D721Med (cell line): ENCODE data around the gene TANGO6.

Experiments used
- DNase-seq: peaks from one replicate; pipeline ENCODE4 v3.0.0; 2011; ENCODE audit warnings: low spot score; ENCODE audit not compliant: insufficient read length
- FAIRE-seq: peaks from 2 replicates; lab custom pipeline; 2011; peaks lifted over from hg19 to GRCh38; lab: Jason Lieb, UNC
- TF ChIP-seq, protein P1 (sequence below): IDR thresholded peaks from 2 replicates; pipeline ENCODE4 v1.5.1; 2012; ENCODE audit warnings: mild to moderate bottlenecking, control low read depth; ENCODE audit not compliant: insufficient read depth; ENCODE audit errors: missing control alignments

Gene TANGO6

DNA sequence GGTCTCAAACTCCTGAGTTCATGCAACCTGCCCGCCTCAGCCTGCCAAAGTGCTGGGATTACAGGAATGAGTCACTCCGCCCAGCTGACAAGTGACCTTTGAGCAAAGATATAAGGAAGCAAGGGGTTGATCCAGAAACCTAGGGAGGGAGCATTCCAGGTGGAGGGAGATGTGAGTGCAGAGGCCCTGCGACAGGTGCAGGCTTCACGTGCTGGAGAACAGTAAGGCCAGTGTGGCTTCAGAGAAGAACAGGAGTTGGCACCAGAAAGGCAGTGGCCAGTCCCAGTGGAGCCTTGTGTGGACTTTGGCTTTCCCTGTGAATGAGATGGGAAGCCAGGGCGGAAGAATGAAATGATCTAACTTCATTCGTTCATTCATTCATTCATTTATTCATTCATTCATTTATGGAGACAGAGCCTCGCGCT, 188.6 kb downstream of the TANGO6 start:
- FAIRE-seq = no peak
- DNase-seq = no peak
- TF ChIP-seq, protein P1, sequence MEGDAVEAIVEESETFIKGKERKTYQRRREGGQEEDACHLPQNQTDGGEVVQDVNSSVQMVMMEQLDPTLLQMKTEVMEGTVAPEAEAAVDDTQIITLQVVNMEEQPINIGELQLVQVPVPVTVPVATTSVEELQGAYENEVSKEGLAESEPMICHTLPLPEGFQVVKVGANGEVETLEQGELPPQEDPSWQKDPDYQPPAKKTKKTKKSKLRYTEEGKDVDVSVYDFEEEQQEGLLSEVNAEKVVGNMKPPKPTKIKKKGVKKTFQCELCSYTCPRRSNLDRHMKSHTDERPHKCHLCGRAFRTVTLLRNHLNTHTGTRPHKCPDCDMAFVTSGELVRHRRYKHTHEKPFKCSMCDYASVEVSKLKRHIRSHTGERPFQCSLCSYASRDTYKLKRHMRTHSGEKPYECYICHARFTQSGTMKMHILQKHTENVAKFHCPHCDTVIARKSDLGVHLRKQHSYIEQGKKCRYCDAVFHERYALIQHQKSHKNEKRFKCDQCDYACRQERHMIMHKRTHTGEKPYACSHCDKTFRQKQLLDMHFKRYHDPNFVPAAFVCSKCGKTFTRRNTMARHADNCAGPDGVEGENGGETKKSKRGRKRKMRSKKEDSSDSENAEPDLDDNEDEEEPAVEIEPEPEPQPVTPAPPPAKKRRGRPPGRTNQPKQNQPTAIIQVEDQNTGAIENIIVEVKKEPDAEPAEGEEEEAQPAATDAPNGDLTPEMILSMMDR = no peak

DNA sequence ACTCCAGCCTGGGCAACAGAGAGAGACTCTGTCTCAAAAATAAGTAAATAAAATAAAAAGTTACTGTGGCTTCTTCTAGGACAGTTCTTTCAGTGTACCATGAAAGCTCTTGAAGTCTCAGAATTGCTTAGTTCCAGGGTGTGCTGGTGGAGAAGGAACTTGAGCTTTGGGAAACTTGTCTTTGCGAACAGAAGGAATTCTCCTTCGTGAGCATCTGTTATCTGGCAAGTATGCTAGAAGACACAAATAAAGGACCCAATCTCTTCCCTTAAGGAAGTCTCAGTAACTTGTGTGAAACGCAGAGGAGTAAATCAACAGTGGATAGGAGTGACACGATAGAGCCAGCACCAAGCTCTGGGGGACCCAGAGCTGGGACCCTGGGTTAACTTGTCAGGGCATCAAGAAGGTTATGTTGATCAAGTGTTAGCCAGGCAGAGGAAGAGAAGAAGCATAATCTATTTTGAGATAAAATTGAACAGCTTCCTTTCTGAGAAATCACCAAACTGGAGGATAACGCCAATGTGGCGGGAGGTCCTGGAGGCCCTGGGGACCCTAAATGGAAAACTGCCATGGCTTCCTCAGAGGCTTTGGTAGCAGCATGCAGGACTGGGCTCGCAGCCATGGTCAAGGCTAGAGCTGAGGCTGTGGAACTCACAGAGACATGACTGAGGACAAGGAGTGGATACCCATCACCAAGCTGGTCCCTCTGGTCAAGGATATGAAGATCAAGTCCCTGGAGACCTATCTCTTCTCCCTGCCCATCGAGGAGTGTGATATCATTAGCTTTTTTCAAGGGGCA, 190.0 kb downstream of the TANGO6 start:
- no peak for FAIRE-seq
- no peak for DNase-seq
- TF ChIP-seq, protein P1 = no peak

DNA sequence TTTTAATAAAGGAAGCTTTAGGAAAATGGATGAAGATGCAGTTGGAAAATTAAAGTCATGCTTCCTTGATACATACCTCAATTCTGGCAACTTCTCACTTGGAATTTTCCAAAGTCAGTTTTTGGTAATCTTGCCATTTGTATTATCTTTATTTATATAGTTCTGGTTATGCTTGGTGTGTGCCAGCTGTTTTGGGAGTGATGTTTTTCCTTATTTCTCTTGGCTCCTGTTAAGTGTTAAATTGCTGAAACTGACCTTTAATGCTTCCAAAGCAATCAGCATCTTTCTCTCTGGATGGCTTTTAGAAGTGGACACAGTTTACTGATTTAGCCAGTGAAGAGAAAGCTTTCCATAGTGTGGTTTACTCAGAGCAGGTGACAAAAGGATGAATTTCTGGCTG, 192.0 kb downstream of the TANGO6 start:
- FAIRE-seq = no peak

DNA sequence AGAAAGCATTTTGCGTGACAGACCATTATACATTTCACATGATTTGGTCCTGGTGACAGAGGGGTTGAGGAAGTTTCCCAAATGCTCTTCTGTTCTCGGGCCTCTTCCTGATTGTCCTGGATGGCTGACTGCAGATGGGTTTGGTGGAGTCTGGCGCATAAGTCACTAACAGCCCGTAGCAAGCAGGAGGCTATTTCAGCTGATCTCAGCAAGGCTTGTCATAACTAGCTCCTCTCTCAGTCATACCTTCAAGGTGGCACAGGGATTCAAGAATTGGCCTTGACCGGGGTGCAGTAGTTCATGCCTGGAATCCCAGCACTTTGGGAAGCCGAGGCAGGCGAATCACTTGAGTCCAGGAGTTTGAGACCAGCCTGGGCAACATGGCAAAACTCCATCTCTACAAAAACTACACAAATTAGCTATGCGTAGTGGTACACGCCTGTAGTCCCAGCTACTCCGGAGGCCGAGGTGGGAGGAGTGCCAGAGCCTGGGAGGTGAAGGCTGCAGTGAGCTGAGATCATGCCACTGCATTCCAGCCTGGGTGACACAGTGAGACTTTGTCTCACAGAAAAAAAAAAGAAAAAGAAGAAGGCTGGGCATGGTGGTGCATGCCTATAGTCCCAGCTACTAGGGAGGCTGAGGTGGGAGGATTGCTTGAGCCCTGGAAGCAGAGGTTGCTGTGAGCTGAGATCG, 193.2 kb downstream of the TANGO6 start:
- FAIRE-seq (no peak), DNase-seq (no peak)
- TF ChIP-seq, protein P1 = no peak

More for the DNA sequence above, 192.0 kb downstream of the TANGO6 start:
- DNase-seq = no peak
- TF ChIP-seq, protein P1 = no peak

DNA sequence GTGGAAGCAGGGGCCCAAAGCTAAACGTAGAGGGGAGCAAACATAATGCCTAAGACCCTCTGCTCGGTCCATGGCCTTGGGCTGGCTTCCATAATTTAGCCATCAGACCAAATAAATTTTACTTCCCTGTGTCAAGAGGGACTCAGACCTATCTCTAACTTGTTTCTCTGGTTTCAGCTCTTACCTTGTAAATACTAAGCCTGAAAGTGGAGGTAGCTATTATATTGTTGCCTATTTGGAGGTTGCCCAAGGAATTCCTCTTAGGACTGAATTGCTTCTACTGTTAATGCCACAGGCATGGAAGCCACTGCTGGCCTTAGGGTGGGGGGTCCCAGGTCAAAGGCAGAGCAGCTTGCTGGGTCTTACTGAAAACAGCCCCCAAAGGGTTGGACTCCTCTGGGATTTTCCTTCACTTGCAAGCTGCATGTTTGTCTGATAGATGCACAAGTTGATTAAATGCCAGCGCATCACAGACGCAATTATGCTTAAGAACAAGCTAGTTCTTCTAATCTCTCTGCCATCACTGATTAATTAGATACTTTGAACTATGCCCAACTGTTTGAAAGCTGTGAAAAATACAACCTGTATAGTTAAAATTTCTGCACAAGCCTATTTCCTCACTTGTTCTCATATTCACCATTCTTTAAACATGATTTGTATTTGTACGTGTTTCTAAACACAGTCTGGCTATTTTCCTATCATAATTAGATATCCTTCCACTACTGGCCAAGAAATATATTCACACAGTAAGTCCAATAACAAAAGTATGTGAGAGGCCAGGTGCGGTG, 194.2 kb downstream of the TANGO6 start:
- no peak for DNase-seq
- no peak for FAIRE-seq
- TF ChIP-seq, protein P1 = no peak

DNA sequence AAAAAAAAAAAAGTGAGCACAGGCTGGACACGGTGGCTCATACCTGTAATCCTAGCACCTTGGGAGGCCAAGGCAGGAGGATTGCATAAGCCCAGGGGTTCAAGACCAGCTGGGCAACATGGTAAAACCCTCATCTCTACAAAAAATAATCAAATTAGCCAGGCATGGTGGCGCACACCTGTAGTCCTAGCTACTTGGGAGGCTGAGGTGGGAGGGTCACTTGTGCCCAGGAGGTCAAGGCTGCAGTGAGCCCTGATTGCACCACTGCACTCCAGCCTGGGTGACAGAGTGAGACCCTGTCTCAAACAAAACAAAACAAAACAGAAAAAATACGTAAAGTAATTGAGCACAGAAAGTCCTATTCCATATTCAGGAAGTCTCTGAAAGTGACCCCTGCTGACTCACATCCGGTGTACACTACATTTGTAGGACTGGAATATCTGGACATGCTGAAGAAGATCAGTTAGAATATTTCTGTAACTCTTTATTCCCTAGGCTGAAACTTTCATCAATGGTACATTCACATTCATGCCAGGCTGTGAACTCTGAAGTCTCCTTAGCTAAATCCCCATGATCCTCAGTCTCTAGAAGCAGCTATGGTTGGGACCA, 196.1 kb downstream of the TANGO6 start:
- FAIRE-seq = no peak
- no peak for DNase-seq

More for the DNA sequence above, 196.1 kb downstream of the TANGO6 start:
- TF ChIP-seq, protein P1 = no peak
